ENCODE data around the gene ELMO3. TPM values are rescaled to one million over a fixed set of nuclear protein-coding genes. Genes with fewer than 3 reads are reported as not detected.

ELMO3 gene
- total and polyA plus RNA-seq, 2 of the 13 experiments (the other 11 are each of a cell fraction or from before 2014, with no cell fraction given), result 2.6 to 4.0 TPM

DNA sequence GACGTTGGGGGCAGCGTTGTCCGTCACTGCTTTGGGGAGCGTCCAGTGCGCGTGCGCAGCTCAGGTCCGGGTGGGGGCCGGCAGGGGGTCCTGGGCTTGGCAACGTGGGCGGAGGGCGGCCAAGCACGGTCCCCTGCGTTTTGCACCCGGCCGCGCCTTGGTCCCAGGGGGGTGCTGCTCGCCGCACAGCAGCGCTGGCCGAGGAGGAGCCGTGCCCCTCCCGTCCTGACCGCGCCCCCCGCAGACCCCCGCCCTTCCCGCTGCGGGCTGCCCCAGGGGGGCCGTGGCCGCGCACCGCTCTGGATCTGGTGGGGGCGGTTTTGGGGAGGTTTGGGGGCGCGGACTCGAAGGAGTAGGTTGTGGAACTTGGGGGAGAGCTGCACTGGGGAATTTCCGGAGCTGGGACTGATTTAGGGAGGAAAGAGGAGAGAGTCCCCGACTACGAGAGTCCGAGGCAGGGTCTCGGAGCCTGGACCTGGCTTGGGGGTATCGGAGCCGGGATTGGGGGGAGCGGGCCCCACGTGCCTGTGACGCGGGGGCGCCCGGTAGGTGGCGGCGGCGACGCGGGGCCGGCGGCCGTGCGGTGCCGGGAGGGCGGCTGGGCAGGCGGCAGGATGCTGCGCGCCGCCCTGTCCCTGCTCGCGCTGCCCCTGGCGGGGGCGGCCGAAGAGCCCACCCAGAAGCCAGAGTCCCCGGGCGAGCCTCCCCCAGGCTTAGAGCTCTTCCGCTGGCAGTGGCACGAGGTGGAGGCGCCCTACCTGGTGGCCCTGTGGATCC lies 49.7 kb downstream of the ELMO3 start, which contains the start of gene SLC9A5 (continued):
- TF ChIP-seq, protein P1, sequence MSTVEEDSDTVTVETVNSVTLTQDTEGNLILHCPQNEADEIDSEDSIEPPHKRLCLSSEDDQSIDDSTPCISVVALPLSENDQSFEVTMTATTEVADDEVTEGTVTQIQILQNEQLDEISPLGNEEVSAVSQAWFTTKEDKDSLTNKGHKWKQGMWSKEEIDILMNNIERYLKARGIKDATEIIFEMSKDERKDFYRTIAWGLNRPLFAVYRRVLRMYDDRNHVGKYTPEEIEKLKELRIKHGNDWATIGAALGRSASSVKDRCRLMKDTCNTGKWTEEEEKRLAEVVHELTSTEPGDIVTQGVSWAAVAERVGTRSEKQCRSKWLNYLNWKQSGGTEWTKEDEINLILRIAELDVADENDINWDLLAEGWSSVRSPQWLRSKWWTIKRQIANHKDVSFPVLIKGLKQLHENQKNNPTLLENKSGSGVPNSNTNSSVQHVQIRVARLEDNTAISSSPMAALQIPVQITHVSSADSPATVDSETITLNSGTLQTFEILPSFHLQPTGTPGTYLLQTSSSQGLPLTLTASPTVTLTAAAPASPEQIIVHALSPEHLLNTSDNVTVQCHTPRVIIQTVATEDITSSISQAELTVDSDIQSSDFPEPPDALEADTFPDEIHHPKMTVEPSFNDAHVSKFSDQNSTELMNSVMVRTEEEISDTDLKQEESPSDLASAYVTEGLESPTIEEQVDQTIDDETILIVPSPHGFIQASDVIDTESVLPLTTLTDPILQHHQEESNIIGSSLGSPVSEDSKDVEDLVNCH (CRISPR knock-in tag; IDR thresholded peaks at IDR 0.05), result 0 out of 2 replicates have a peak, but pooled peaks have one; percentile 6
- TF ChIP-seq, protein P2, sequence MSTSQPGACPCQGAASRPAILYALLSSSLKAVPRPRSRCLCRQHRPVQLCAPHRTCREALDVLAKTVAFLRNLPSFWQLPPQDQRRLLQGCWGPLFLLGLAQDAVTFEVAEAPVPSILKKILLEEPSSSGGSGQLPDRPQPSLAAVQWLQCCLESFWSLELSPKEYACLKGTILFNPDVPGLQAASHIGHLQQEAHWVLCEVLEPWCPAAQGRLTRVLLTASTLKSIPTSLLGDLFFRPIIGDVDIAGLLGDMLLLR (CRISPR knock-in tag; IDR thresholded peaks at IDR 0.05), result peak; percentile 67
- TF ChIP-seq, protein P3, sequence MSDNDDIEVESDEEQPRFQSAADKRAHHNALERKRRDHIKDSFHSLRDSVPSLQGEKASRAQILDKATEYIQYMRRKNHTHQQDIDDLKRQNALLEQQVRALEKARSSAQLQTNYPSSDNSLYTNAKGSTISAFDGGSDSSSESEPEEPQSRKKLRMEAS (IDR thresholded peaks at IDR 0.05), result peak; percentile 87
- no peak for TF ChIP-seq ZNF3 (CRISPR knock-in tag; IDR thresholded peaks at IDR 0.05)
- TF ChIP-seq, protein P4, sequence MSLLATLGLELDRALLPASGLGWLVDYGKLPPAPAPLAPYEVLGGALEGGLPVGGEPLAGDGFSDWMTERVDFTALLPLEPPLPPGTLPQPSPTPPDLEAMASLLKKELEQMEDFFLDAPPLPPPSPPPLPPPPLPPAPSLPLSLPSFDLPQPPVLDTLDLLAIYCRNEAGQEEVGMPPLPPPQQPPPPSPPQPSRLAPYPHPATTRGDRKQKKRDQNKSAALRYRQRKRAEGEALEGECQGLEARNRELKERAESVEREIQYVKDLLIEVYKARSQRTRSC (CRISPR knock-in tag; IDR thresholded peaks at IDR 0.05; ENCODE audit: low read depth), result 0 out of 2 replicates have a peak, but pooled peaks have one; percentile 29
- TF ChIP-seq TMF1 (CRISPR knock-in tag; IDR thresholded peaks at IDR 0.05; ENCODE audit: low read depth), result peak; percentile 52; the same call in 1 of the 2 replicates
- TF ChIP-seq, protein P5, sequence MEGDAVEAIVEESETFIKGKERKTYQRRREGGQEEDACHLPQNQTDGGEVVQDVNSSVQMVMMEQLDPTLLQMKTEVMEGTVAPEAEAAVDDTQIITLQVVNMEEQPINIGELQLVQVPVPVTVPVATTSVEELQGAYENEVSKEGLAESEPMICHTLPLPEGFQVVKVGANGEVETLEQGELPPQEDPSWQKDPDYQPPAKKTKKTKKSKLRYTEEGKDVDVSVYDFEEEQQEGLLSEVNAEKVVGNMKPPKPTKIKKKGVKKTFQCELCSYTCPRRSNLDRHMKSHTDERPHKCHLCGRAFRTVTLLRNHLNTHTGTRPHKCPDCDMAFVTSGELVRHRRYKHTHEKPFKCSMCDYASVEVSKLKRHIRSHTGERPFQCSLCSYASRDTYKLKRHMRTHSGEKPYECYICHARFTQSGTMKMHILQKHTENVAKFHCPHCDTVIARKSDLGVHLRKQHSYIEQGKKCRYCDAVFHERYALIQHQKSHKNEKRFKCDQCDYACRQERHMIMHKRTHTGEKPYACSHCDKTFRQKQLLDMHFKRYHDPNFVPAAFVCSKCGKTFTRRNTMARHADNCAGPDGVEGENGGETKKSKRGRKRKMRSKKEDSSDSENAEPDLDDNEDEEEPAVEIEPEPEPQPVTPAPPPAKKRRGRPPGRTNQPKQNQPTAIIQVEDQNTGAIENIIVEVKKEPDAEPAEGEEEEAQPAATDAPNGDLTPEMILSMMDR (CRISPR knock-in tag; IDR thresholded peaks at IDR 0.05), result peak; percentile 47
- no peak for TF ChIP-seq ZNF260 (CRISPR knock-in tag; IDR thresholded peaks at IDR 0.05; ENCODE audit: borderline replicate concordance, low read depth)
- peak; percentile 57; the same call in 1 of the 2 replicates for TF ChIP-seq ZNF558 (CRISPR knock-in tag; IDR thresholded peaks at IDR 0.05; ENCODE audit: borderline replicate concordance)
- TF ChIP-seq YEATS4 (CRISPR knock-in tag; IDR thresholded peaks at IDR 0.05; ENCODE audit: borderline replicate concordance), result 0 out of 2 replicates have a peak, but pooled peaks have one; percentile 41
- 0 out of 2 replicates have a peak, but pooled peaks have one; percentile 32 for TF ChIP-seq KLF11 (CRISPR knock-in tag; IDR thresholded peaks at IDR 0.05)
- TF ChIP-seq, protein P6, sequence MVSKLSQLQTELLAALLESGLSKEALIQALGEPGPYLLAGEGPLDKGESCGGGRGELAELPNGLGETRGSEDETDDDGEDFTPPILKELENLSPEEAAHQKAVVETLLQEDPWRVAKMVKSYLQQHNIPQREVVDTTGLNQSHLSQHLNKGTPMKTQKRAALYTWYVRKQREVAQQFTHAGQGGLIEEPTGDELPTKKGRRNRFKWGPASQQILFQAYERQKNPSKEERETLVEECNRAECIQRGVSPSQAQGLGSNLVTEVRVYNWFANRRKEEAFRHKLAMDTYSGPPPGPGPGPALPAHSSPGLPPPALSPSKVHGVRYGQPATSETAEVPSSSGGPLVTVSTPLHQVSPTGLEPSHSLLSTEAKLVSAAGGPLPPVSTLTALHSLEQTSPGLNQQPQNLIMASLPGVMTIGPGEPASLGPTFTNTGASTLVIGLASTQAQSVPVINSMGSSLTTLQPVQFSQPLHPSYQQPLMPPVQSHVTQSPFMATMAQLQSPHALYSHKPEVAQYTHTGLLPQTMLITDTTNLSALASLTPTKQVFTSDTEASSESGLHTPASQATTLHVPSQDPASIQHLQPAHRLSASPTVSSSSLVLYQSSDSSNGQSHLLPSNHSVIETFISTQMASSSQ (IDR thresholded peaks at IDR 0.05; ENCODE audit: low read depth), result no peak
- TF ChIP-seq, protein P6 (CRISPR knock-in tag; IDR thresholded peaks at IDR 0.05; ENCODE audit: borderline replicate concordance), result 0 out of 2 replicates have a peak, but pooled peaks have one; percentile 31
- TF ChIP-seq POLR2G (IDR thresholded peaks at IDR 0.05; ENCODE audit: low read depth, low read length), result no peak
- TF ChIP-seq, protein P7, sequence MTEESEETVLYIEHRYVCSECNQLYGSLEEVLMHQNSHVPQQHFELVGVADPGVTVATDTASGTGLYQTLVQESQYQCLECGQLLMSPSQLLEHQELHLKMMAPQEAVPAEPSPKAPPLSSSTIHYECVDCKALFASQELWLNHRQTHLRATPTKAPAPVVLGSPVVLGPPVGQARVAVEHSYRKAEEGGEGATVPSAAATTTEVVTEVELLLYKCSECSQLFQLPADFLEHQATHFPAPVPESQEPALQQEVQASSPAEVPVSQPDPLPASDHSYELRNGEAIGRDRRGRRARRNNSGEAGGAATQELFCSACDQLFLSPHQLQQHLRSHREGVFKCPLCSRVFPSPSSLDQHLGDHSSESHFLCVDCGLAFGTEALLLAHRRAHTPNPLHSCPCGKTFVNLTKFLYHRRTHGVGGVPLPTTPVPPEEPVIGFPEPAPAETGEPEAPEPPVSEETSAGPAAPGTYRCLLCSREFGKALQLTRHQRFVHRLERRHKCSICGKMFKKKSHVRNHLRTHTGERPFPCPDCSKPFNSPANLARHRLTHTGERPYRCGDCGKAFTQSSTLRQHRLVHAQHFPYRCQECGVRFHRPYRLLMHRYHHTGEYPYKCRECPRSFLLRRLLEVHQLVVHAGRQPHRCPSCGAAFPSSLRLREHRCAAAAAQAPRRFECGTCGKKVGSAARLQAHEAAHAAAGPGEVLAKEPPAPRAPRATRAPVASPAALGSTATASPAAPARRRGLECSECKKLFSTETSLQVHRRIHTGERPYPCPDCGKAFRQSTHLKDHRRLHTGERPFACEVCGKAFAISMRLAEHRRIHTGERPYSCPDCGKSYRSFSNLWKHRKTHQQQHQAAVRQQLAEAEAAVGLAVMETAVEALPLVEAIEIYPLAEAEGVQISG (CRISPR knock-in tag; IDR thresholded peaks at IDR 0.05), result peak; percentile 37; the same call in 1 of the 2 replicates

All from HepG2 (cell line).